HCT116 (cell line): ENCODE results near the gene FREY1. TPM values are rescaled to one million over a fixed set of nuclear protein-coding genes. Genes with fewer than 3 reads are reported as not detected.

Experiments used
- ATAC-seq: fragments of 200-7000 bp; cut with Tn5 transposase; 2 replicates; pipeline ENCODE4 v1.9.1; 2020; ENCODE audit warnings: mild to moderate bottlenecking, moderate library complexity
- BruUV-seq: library from RNA; stranded (reverse); fragments of 400-500 nt; replicated peaks from 2 replicates; lab custom pipeline; 2021; lab: Mats Ljungman, UMichigan
- CTCF ChIA-PET: fragments of 300-600 bp; sonication (Branson Sonifier 250); formaldehyde crosslinking; loops from one replicate; lab custom pipeline; 2021; ENCODE audit warnings: antibody characterized with exemption; lab: Charles Lee
- POLR2A ChIA-PET: fragments of 300-600, 350-600 bp; sonication (Branson Sonifier 250); formaldehyde crosslinking; loops from one replicate; lab custom pipeline; 2021; ENCODE audit warnings: antibody characterized with exemption; lab: Charles Lee
- RAD21 ChIA-PET, 2 experiments: fragments of 300-600 bp; sonication (Branson Sonifier 250); formaldehyde crosslinking; loops; one replicate each; lab custom pipeline; 2023; ENCODE audit warnings: low total read pairs in 2 of 2; ENCODE audit not compliant: uncharacterized antibody in 2 of 2, unreplicated experiment in 2 of 2, low non-redundant PET in 1 of 2; lab: Charles Lee
- DNase-seq: peaks from one replicate; pipeline ENCODE4 v3.0.0-alpha.2; 2010; ENCODE audit warnings: low read depth, low spot score
- H2AFZ ChIP-seq: fragments of 200-600 bp; shearing (Covaris generic), sonication (generic); 2 replicates; pipeline ENCODE4 v1.6.1; 2017; ENCODE audit warnings: low read depth, mixed run types, mixed read lengths, antibody characterized with exemption, low read length; ENCODE audit not compliant: poor library complexity, severe bottlenecking
- H3K27ac ChIP-seq: 2 replicates; pipeline ENCODE4 v1.5.1; 2012; ENCODE audit warnings: low read depth, low read length
- H3K27me3 ChIP-seq: fragments of 200-600 bp; sonication (generic); 2 replicates; pipeline ENCODE4 v1.6.1; 2016; ENCODE audit warnings: mixed run types, low read length, mixed read lengths; ENCODE audit not compliant: insufficient read depth
- H3K36me3 ChIP-seq, 2 experiments: fragments of 200-500 bp in 1 of 2; fragments of 200-600 bp in 1 of 2; sonication (Bioruptor generic) in 1 of 2; sonication (generic) in 1 of 2; 2 replicates each; pipeline versions ENCODE4 v1.5.1 to v1.6.1; 2014 to 2016; ENCODE audit warnings: low read length in 2 of 2, inconsistent platforms in 1 of 2, mixed read lengths in 1 of 2, mixed run types in 1 of 2; ENCODE audit not compliant: insufficient read depth in 2 of 2, control insufficient read depth in 1 of 2
- H3K4me1 ChIP-seq, 2 experiments: fragments of 200-600 bp in 1 of 2; sonication (generic) in 1 of 2; 2 replicates each; pipeline versions ENCODE4 v1.5.1 to v1.6.1; 2012 to 2017; ENCODE audit warnings: low read length in 2 of 2, inconsistent platforms in 1 of 2, mild to moderate bottlenecking in 1 of 2, mixed read lengths in 1 of 2, mixed run types in 1 of 2, moderate library complexity in 1 of 2; ENCODE audit not compliant: insufficient read depth in 2 of 2, control insufficient read depth in 1 of 2
- H3K4me2 ChIP-seq: fragments of 200-600 bp; sonication (generic); 2 replicates; pipeline ENCODE4 v1.6.1; 2017; ENCODE audit warnings: mixed run types, low read length, mixed read lengths
- H3K4me3 ChIP-seq, 2 experiments: fragments of 200-600 bp in 1 of 2; sonication (generic) in 1 of 2; replicated peaks in 1 of 2; 2 replicates each; pipeline ENCODE4 v1.5.1; 2011 to 2016; ENCODE audit warnings: low read length in 2 of 2, control low read depth in 1 of 2, low read depth in 1 of 2, mild to moderate bottlenecking in 1 of 2, mixed read lengths in 1 of 2, mixed run types in 1 of 2
- H3K79me2 ChIP-seq: fragments of 200-600 bp; sonication (generic); 2 replicates; pipeline ENCODE4 v1.6.1; 2017; ENCODE audit warnings: mild to moderate bottlenecking, mixed run types, low read length, moderate library complexity, mixed read lengths; ENCODE audit not compliant: insufficient read depth
- H3K9ac ChIP-seq: fragments of 200-600 bp; sonication (generic); 2 replicates; pipeline ENCODE4 v1.6.1; 2016; ENCODE audit warnings: low read length, mixed read lengths
- H3K9me2 ChIP-seq: fragments of 200-600 bp; sonication (generic), shearing (Covaris generic); 2 replicates; pipeline ENCODE4 v1.6.1; 2017; ENCODE audit warnings: mixed run types, mild to moderate bottlenecking, moderate library complexity; ENCODE audit not compliant: insufficient read depth
- H3K9me3 ChIP-seq, 2 experiments: fragments of 200-500 bp in 1 of 2; fragments of 200-600 bp in 1 of 2; sonication (Bioruptor generic) in 1 of 2; sonication (generic) in 1 of 2; 2 replicates each; pipeline ENCODE4 v1.6.1; 2014 to 2017; ENCODE audit warnings: low read length in 2 of 2, mixed read lengths in 2 of 2, inconsistent platforms in 1 of 2, low read depth in 1 of 2, mild to moderate bottlenecking in 1 of 2, mixed run types in 1 of 2, moderate library complexity in 1 of 2; ENCODE audit not compliant: control insufficient read depth in 1 of 2, insufficient read depth in 1 of 2
- H4K20me1 ChIP-seq: fragments of 200-600 bp; sonication (generic), shearing (Covaris generic); 2 replicates; pipeline ENCODE4 v1.6.1; 2017; ENCODE audit warnings: mixed run types, mild to moderate bottlenecking, moderate library complexity; ENCODE audit not compliant: insufficient read depth
- ATF3 ChIP-seq: IDR thresholded peaks from 2 replicates; pipeline ENCODE4 v1.6.1; 2012
- CTCF ChIP-seq, 3 experiments: fragments of 200-600 bp in 1 of 3; sonication (generic) in 1 of 3; IDR thresholded peaks in 2 of 3; conservative IDR thresholded peaks in 1 of 3; 2 replicates each; pipeline ENCODE4 v1.5.1; 2012 to 2017; ENCODE audit warnings: low read depth in 2 of 3, low read length in 2 of 3, antibody characterized with exemption in 1 of 3, borderline replicate concordance in 1 of 3, control low read depth in 1 of 3, mild to moderate bottlenecking in 1 of 3, mixed read lengths in 1 of 3, mixed run types in 1 of 3, moderate library complexity in 1 of 3; ENCODE audit not compliant: insufficient read depth in 1 of 3
- EZH2 ChIP-seq: fragments of 200-600 bp; sonication (generic); IDR thresholded peaks from 2 replicates; pipeline ENCODE4 v1.6.1; 2017; ENCODE audit warnings: antibody characterized with exemption, mixed run types
- EZH2phosphoT487 ChIP-seq: fragments of 200-600 bp; IDR thresholded peaks from 2 replicates; pipeline ENCODE4 v1.6.1; 2018; ENCODE audit warnings: antibody characterized with exemption, borderline replicate concordance
- FOSL1 ChIP-seq: IDR thresholded peaks from 2 replicates; pipeline ENCODE4 v1.6.1; 2012; ENCODE audit warnings: low read depth
- JUND ChIP-seq: IDR thresholded peaks from 2 replicates; pipeline ENCODE4 v1.6.1; 2012
- POLR2AphosphoS5 ChIP-seq: IDR thresholded peaks from 2 replicates; pipeline ENCODE4 v1.6.1; 2011; ENCODE audit warnings: mild to moderate bottlenecking, low read depth, low read length, moderate library complexity
- RAD21 ChIP-seq: IDR thresholded peaks from 2 replicates; pipeline ENCODE4 v1.6.1; 2012; ENCODE audit warnings: low read depth, mild to moderate bottlenecking
- REST ChIP-seq: IDR thresholded peaks from 2 replicates; pipeline ENCODE4 v1.6.1; 2012; ENCODE audit warnings: low read depth
- SIN3A ChIP-seq: IDR thresholded peaks from 2 replicates; pipeline ENCODE4 v1.6.1; 2012; ENCODE audit warnings: low read depth
- SRF ChIP-seq: IDR thresholded peaks from 2 replicates; pipeline ENCODE4 v1.6.1; 2012; ENCODE audit warnings: low read depth
- TCF7L2 ChIP-seq: IDR thresholded peaks from 2 replicates; pipeline ENCODE4 v1.7.0; 2011; ENCODE audit warnings: borderline replicate concordance, inconsistent platforms; ENCODE audit not compliant: insufficient read depth, insufficient read length; ENCODE audit errors: extremely low read depth
- ZBTB33 ChIP-seq: IDR thresholded peaks from 2 replicates; pipeline ENCODE4 v1.6.1; 2011; ENCODE audit warnings: mild to moderate bottlenecking, low read length, moderate library complexity; ENCODE audit not compliant: insufficient replicate concordance; ENCODE audit errors: extremely low read depth
- ZFX ChIP-seq: fragments of 450-650 bp; IDR thresholded peaks from 2 replicates; pipeline ENCODE4 v1.6.1; 2017
- intact Hi-C: fragments of 100-400 bp; cut with micrococcal nuclease; formaldehyde crosslinking; loops from 2 replicates; pipeline ENCODE4 v1.10.0; 2022
- total RNA-seq: library from RNA; stranded (reverse); gene quantifications from one replicate; pipeline ENCODE4 v1.2.1, GENCODE V29; 2021; ENCODE audit not compliant: unreplicated experiment

The FREY1 gene
- total RNA-seq, 1 experiment from 2014 or later: 0.96 TPM

DNA sequence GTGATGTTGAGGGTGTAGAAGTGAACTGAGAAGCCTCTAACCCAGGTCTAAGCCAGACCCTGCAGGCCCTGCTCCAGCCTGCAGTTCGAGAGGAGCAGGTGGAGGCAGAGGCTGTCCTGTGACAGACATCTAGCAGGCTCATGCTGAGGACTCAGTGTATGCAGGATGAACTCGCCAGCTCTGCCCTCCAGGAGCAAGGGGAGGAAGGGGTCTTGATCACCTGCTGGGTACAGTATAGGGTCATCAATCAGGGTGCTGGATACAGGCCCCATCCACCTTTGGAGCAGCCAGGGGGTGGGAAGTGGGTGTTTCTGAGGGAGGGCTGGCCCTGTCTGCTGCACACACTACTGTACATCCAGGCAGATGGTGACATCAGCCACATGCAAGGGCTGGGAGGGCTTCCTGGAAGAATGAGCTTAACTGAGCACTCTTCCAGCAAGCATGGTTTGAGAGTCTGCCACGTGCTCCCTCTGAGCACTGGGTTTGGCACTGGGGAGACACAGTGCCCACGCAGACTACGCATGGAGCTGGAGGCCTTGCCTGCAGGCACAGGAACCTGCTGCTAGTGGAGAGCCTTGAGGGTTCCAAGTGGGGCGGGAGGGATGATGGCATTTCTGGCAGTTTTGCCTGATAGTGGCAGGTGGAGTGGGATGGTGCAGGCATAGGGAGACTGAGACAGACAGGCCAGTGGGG lies 12.4 kb downstream of the FREY1 start (continued):
- TF ChIP-seq TCF7L2: no peak
- TF ChIP-seq ZBTB33: no peak
- TF ChIP-seq SRF: no peak
- no peak for TF ChIP-seq EZH2phosphoT487
- TF ChIP-seq CTCF (IDR thresholded peaks at IDR 0.05 in 2 of 3, conservative IDR thresholded peaks at IDR 0.05 in 1 of 3; ENCODE audit: borderline replicate concordance in 1 of 3, insufficient read depth in 1 of 3, low read depth in 2 of 3, low read length in 2 of 3): no peak
- no peak for TF ChIP-seq POLR2AphosphoS5
- TF ChIP-seq SIN3A: no peak

DNA sequence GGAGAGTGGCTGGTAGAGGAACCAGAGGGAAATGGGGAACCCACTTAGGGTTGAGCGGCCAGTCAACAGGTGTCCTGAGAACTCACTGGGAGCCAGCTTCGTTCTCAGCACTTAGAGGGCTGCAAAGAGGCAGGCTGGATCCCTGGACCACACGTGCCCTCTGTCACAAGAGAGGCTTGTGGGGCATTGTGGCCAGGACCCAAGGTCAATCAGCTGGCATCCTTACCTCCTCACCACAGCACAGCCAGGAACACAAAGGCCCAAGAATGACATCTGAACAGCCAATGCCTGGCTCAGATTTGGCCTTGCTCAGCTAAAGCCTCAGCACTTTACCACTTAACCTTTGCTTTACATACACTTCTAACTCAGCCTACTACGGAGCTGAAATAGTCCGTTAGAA lies 14.2 kb downstream of the FREY1 start:
- ChIA-PET CTCF (no interaction called here), RAD21 (no interaction called here), POLR2A (no interaction called here)
- no peak overlapping the region for H3K4me3 ChIP-seq
- H3K9ac ChIP-seq: no peak overlapping the region
- ATAC-seq (no peak), DNase-seq (no peak)
- no peaks in the 10 kb centered on the region for H3K9me2 ChIP-seq
- BruUV-seq: no TSS peak
- intact Hi-C loops: no loop called here
- no peak overlapping the region for H2AFZ ChIP-seq
- H3K4me2 ChIP-seq: no peak overlapping the region
- H3K9me3 ChIP-seq: no peaks in the 10 kb centered on the region
- H3K79me2 ChIP-seq: no peaks in the 10 kb centered on the region
- peaks cover 3 to 8% of the 10 kb centered on the region in 2 experiments; a peak in 3 of 4 replicates for H3K4me1 ChIP-seq
- no peaks in the 10 kb centered on the region for H4K20me1 ChIP-seq
- no peak overlapping the region for H3K27ac ChIP-seq
- H3K36me3 ChIP-seq: no peaks in the 10 kb centered on the region
- no peaks in the 10 kb centered on the region for H3K27me3 ChIP-seq
- no peak for TF ChIP-seq REST
- no peak for TF ChIP-seq ZFX
- no peak for TF ChIP-seq EZH2
- TF ChIP-seq TCF7L2: no peak
- no peak for TF ChIP-seq JUND
- no peak for TF ChIP-seq RAD21
- no peak for TF ChIP-seq POLR2AphosphoS5
- TF ChIP-seq FOSL1: no peak
- no peak for TF ChIP-seq SIN3A
- TF ChIP-seq ATF3: no peak
- no peak for TF ChIP-seq SRF
